GM21723 (cell line): ENCODE data around the gene NLRP3.
"Not testable (repeated sequence)": the region's sequence is repeated elsewhere in the genome, so short reads cannot be mapped to it uniquely, and the experiment has no call there.

Experiments
- ATAC-seq: cut with Tn5 transposase; IDR thresholded peaks from one replicate; pipeline ENCODE4 v1.9.1; 2021; ENCODE audit warnings: mild to moderate bottlenecking, moderate library complexity; ENCODE audit not compliant: unreplicated experiment

NLRP3 gene

DNA sequence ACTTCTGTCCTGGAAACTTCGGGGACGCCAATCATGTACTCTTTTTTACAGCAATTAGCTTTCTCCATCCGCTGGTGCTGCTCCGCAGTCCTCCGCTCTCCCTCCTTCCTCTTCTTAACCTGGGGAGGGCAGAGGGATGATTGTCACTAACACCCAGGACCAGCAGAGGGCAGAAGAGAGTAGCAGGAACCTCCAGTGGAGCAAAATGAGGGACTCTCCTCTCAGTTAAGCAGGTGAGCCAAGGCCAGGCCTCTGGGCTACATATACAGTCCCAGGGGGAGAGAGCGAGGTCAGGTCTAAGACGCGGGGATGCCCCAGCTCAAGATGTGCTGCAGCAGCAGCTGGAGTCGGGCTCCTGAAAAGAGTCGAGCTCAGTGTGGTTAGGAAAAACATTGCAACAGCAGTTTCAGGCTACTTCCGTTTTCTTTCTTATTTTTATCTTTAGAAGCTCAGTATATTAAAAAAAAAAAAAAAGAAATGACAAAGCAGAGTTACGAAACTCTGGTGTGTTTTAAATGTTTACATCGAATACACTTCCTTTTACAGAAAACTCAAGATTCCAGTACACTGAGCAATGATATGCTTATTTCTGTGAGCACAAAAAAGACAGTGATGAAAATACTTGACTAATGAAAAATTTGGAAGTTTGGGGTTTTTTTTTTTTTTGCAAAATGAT lies 25.7 kb upstream of the NLRP3 start:
- ATAC-seq, result peak; percentile 100

DNA sequence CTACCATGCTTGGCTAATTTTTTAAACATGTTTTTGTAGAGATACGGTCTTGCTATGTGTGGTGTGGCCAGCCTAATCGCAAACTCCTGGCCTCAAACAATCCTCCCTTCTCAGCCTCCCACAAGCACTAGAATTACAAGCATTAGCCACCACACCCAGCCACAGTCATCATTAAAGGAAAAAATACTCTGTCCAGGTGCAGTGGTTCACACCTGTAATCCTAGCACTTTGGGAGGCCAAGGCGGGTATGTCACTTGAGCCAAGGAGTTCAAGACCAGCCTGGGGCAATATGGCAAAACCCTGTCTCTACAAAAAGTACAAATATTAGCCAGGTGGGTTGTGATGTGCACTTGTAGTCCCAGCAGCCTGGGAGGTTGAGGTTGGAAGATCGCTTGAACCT lies 25.0 kb upstream of the NLRP3 start:
- no peak for ATAC-seq

DNA sequence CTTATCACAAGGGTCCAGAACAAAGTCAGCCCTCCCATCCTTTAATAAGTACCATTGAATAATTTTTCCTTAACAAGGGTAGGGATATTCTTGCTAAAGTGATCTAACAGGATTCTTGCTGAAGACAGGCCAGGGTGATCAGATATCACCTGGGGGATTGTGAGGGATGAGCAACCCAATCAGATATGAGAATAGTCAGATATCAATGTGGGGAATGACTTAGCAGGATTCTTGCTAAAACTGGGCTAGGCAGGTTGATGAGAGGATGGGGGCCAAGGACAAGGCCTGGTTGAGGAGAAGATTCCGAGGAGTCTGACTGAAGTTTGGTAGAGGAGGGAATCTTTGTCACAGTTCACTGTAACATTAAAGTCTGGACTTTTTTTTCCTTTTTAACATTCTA lies 23.9 kb upstream of the NLRP3 start:
- no peak for ATAC-seq

DNA sequence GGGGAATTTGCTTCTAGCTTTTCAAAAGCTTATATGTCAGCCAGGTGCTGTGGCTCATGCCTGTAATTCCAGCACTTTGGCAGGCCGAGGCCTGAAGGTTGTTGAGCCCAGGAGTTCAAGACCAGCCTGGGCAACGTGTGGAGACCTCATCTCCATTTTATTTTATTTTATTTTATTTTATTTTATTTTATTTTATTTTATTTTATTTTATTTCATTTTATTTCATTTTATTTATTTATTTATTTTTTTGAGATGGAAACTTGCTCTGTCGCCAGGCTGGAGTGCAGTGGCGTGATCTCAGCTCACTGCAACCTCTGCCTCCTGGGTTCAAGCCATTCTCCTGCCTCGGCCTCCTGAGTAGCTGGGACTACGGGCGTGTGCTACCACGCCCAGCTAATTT lies 20.9 kb upstream of the NLRP3 start:
- not testable (repeated sequence) for ATAC-seq

DNA sequence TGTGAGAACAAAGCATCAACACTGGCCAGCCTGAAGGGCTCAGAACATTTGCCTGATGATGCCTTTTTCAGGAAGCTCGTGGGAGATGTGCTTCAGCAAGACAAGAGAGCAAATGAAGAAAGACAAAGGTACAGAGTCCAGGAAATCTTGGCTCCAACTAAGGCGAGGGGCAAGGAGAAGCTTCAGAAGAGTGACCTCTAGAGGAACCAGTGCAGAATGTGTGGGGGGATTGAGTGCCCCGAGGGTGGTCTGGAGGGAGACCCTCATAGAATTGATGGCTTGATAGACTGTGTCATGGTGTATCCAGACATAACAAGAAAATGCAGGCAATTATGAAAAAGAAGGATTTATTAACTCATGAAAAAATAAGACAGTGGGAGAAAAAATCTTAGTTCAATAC lies 15.3 kb upstream of the NLRP3 start:
- ATAC-seq, result no peak

DNA sequence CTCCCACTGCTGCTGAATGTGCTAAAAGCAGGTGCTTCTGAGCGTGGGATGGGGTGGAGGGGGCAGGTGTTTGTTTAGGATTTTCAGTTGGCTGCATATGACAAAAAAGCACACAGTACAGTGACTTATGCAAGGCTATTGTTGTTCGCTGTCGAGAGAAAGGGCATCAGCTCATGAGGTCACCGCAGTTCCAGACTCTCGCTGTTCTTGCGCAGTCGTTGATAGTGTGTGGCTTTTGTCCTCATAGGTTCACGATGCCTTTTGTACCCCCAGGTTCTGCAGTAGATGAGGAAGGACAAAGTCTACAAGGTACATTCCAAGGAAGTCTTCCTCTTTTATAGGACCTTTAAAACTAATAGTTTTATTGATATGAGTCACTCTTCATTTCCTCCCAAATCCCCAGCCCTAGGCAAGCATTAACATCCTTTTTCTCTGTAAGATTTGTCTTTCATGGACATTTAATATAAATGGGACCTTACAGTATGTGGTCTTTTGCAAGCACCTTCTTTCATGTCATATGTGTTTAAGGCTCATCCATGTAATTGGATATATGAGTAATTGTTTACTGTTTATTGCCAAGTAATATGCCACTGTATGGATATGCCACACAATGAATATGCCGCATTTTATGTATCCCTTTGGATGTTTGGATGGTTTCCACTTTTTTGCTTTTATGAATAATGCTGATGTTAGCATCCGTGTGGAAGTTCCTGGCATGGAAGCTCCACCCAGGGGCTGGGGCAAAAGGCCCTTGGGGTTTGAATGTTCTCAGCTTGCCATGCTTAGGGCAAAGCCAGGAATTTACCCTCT lies 14.5 kb upstream of the NLRP3 start:
- no peak for ATAC-seq

DNA sequence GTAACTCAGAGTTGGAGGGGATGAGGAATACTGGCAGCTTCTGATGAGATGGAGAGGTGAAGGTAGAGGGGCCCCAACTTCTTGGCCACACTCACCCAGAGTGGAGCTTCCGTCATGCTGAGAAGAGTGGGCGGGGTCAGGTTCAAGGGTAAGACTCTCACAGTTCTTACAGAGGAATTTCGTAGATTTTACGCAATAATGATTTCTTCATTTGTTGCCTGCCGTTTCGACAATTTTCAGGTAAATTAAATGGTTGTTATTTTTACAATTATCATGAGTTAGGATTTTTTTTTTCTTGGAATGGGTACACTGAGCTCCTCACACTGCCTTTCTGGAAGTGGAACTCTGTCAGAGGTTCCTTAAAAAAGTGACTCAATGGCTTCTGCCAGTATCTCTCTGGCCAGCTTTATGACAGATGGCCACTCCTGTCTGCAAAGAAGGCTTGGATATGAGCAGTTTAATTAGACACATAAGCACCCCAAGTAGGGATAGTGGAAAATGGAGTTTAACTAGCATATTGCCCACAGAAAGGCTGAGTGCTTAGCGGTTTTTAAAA lies 13.8 kb upstream of the NLRP3 start:
- no peak for ATAC-seq

DNA sequence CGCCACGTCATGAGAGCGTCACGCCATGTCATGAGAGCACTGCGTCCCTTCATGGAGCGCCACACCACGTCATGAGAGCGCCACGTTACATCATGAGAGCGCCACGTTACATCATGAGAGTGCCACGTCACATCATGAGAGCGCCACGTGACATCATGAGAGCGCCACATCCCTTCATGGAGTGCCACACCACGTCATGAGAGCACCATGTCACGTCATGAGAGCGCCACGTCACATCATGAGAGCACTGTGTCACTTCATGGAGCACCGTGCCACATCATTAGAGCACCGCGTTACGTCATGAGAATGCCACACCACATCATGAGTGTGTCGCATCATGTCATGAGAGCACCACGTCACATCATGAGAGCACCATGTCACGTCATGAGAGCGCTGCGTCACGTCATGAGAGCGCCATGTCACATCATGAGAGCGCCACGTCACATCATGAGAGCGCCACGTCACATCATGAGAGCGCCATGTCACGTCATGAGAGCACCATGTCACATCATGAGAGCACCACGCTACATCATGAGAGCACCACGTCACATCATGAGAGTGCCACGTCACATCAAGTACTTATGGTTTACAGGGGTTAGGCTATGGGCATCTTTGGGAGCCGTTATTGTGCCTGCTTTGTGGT lies 9.8 kb upstream of the NLRP3 start:
- no peak for ATAC-seq

DNA sequence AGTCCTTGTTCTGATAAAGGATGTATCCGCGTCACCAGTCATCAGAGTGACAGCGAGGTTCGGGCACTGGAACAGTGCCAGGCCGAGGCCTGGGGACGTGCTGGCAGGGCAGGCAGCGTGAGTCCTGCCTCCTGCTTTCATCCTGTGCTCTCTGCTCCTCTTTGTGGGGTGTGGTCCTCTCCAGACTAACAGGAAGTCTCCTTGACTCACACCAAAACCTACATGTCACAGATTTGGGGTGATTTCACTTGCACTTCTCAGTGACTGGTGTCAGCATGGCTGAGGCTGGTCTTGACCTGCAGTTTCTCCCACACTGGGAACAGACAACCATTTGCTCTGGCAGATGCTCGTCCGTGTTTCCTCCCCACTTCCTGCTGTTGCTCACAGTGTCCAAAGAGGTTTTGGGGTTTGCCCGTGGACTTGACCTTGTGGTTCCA lies 8.8 kb upstream of the NLRP3 start:
- peak; percentile 75 for ATAC-seq

DNA sequence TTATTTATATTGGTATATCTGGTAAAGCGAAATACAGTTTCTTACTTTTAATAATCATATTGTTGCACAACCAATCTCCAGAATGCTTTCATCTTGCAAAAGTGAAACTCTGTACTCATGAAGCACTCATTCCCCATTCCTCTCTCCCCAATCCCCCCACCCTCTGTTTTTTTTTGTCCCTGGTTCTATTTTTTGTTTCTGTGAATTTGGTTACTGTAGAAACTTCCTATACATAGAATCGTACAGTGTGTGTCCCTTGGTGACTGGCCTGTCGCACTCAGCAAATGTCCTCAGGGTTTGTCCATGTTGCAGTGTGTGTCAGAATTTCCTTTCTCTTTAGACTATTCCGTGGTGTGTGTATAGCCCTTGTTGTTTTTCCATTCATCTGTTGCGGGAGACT lies 7.9 kb upstream of the NLRP3 start:
- ATAC-seq, result no peak

DNA sequence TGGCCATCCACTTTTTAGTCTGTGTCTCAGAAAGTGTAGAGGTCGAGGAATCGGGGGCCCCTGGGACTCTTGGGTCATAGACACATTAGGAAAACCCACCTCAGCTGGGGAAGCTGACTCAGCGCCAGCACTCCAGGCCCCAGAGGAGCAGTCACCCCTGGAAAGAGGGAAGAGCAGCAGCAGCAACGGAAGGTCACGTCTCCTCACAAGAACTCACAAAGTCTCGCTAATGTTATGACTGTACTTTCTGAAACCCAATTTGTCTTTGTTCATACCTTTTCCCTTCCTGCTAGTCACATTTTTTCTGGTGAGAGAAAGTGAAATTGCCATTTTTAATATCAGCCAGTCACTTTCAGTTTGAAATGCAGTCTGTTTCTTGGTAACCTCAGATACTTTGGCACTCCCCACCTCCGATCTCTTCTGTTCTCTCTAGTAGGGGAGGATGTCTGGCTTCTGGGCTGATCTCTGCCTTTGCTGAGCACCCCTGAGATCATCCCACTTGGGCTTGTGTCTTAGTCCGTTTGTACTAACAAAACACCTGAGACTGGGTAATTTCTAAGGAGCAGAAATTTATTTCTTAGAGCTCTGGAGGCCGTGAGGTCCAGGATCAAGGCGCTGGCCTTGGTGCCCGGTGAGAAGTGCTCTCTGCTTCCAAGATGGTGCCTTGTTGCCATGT lies 6.0 kb upstream of the NLRP3 start:
- ATAC-seq, result peak; percentile 90

DNA sequence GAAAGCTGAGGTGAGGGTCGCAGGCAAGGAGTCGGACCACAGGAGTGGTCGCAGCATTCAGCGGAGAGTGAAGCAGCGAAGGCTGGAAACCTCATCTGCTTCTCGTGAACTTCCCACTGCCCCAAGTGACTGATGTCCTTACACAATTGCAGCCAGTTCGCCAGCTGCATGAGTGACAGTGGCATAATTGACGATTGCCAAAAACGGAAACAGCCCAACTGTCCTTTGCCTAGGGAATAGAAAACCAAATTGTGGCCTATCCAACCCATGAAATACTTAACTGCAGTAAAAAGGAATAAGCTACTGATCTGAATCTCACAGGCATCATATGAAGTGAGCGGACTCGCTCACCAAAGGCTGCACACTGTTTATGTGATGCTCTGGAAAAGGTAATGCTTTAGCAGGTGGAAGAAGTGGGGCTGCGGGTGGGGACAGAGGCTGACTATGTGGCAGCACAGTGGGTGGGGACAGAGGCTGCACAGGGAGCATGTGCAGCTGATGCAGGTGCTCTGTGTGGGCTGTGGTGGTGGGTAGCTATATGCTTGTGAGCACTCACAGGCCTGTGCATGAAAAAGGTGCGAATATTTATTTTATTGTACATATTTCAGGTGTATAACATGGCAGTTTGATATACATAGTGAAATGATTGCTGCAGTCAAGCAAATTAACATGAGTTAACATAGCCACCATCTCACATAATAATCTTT lies 4.2 kb upstream of the NLRP3 start:
- ATAC-seq, result no peak

DNA sequence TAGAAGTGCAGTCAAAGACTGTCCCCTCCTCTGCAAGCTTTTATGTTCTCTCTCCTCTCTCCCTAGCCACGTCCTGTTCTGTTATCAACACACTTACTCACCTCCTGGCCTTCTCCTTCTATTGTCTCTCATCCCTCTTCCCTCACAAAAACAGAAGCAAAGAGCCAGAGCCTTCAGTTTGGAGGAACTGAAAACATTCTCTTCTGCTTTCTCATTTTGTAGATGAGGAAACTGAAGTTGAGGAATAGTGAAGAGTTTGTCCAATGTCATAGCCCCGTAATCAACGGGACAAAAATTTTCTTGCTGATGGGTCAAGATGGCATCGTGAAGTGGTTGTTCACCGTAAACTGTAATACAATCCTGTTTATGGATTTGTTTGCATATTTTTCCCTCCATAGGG lies 1.9 kb downstream of the NLRP3 start:
- no peak for ATAC-seq

DNA sequence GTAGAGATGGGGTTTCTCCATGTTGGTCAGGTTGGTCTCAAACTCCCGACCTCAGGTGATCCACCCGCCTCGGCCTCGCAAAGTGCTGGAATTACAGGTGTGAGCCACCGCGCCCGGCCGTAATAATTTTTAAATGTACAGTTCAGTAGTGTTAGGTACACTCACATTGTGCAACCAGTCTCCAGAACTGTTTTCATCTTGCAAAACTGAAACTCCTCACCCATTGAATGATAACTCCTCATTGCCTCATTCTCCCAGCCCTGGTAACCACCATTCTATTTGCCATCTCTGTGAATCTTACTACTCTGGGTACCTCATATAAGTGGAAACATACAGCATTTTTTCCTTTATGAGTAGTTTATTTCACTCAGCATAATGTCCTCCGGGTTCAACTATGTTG lies 3.4 kb downstream of the NLRP3 start:
- ATAC-seq, result no peak

DNA sequence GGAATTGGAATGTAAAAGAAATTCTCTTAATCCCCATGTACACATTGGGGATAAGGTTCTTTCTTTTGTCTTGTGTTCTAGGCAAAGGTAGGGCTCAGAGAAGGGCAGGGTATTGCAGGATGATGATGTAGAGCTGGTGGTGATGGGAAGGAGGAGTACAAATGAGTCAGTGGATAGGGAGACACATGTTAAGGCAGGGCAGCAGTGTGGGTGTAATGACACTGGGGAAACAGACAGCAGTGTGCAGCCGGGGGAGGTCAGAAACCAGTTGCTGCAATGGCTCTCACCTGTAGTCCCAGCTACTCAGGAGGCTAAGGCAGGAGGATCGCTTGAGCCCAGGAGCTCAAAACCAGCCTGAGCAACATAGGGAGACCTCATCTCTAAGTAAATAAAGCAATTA lies 5.1 kb downstream of the NLRP3 start:
- ATAC-seq, result no peak

DNA sequence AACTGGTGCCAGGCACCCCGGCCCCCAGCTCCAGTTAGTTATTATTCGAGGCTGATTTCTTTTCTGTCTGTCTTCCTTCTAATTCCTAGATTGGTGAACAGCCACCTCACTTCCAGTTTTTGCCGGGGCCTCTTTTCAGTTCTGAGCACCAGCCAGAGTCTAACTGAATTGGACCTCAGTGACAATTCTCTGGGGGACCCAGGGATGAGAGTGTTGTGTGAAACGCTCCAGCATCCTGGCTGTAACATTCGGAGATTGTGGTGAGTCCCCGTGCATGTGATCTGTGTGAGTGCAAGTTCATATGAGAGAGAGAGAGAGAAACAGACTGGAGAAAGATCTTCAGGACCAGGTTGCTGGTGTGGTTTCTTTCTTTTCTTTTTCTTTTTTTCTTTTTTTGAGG lies 13.5 kb downstream of the NLRP3 start:
- no peak for ATAC-seq

DNA sequence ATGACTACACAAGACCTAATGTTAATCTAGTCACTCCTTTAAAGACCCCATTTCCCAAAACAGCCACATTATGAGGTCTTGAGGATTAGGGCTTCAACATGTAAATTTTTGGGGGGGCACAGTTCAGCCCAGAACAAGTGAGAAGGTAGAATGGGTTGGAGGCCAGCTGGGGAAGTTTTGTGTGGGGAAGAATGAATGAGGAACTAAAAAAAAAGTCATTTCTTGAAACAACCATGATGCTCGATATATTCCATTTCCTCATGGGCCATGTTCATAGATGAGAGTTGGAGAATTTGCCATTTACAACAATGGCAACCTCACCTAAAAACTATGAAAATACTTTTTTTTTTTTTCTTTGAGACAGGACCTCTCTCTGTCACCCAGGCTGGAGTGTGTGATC lies 14.5 kb downstream of the NLRP3 start:
- no peak for ATAC-seq

DNA sequence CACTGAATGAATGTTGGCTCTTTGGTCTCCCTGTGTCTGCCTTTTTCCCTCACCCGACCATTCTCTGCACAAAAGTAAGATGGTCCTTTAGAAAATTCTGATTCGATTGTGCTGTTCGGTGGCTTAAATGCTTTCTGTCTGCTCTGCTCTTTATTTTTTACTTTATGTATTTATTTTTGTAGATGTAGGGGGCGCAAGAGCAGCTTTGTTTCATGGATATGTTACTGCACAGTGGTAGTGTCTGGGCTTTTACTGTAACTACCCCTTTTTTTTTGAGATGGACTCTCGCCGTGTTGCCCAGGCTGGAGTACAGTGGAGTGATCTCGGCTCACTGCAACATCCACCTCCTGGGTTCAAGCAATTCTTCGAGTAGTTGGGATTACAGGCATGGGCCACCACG lies 15.7 kb downstream of the NLRP3 start:
- no peak for ATAC-seq

DNA sequence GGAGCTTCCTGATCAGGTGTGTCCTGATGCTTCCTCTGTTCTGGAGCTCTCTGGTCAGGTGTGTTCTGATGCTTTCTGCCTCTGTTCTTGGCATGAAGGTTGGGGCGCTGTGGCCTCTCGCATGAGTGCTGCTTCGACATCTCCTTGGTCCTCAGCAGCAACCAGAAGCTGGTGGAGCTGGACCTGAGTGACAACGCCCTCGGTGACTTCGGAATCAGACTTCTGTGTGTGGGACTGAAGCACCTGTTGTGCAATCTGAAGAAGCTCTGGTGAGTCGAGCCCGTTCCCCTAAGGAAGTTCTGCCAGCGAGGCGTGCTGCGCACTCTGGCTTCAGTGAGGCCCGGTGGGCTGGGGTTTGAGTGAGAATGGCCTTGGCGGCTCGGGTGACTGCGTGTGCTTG lies 18.0 kb downstream of the NLRP3 start:
- ATAC-seq, result no peak

DNA sequence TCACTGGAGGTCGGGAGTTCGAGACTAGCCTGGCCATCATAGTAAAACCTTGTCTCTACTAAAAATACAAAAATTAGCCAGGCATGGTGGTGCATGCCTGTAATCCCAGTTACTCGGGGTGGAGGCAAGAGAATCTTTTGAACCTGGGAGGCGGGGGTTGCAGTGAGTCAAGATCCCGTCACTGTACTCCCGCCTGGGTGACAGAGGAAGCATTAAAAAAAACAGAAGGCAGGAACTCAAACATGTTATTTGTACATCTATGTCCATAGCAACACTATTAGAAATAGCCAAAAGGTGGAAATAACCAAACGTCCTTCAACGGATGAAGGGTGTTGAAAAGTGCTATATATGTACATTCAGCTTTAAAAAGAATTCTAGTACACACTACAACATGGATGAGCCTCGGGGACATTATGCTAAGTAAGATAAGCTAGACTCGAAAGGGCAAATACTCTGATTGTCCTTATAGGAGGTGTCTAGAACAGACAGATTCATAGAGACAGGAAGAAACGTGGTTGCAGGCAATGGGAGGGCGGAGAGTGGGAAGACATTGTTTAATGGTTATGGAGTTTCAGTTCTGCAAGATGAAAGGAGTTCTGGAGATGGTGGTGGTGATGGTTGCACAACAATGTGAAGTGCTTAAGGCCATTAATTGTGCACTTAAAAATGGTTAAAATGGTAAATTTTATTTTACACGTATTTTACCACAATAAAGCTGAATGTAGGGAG lies 19.2 kb downstream of the NLRP3 start:
- no peak for ATAC-seq
